ENCODE data around the gene HAUS7.

GRCh38 chrX:153475751-153476281 is 5.4 kb upstream of the HAUS7 start:
- TF ChIP-seq EZH2 (IDR thresholded peaks at IDR 0.05; ENCODE audit: low read length): no peak
- TF ChIP-seq, protein P1, sequence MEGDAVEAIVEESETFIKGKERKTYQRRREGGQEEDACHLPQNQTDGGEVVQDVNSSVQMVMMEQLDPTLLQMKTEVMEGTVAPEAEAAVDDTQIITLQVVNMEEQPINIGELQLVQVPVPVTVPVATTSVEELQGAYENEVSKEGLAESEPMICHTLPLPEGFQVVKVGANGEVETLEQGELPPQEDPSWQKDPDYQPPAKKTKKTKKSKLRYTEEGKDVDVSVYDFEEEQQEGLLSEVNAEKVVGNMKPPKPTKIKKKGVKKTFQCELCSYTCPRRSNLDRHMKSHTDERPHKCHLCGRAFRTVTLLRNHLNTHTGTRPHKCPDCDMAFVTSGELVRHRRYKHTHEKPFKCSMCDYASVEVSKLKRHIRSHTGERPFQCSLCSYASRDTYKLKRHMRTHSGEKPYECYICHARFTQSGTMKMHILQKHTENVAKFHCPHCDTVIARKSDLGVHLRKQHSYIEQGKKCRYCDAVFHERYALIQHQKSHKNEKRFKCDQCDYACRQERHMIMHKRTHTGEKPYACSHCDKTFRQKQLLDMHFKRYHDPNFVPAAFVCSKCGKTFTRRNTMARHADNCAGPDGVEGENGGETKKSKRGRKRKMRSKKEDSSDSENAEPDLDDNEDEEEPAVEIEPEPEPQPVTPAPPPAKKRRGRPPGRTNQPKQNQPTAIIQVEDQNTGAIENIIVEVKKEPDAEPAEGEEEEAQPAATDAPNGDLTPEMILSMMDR (optimal IDR thresholded peaks at IDR 0.05 in 1 of 3, IDR thresholded peaks at IDR 0.05 in 1 of 3, conservative IDR thresholded peaks at IDR 0.05 in 1 of 3; ENCODE audit: extremely low read depth in 1 of 3, insufficient read depth in 2 of 3, low read length in 3 of 3): no peak

All from keratinocyte (primary cell).